ENCODE results near the gene PDLIM3.

Gene PDLIM3

DNA sequence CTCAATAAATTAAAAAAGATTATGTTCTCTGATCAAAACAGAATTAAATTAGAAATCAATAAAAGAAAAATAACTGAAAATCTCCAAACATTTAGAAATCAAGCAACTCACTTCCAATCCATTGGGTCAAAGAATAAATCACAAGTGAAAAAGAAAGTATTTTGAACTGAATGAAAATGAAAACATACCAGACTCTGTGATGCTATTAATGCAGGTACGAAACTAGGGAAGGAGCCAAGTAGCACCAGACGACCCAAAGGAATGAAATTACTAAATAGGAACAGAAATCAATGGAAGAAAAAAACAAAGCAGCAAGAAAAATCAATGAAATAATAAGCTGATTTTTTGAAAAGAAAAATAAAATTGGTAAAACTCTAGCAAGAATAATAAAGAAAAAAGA, 79.2 kb downstream of the PDLIM3 start:
- DNase-seq (no peak), ATAC-seq (ENCODE audit: insufficient read depth, low read depth) (no peak)
- Histone ChIP-seq H3K9ac (ENCODE audit: low read depth, low read length) (no peak overlapping the region), H3K4me2 (ENCODE audit: insufficient read depth, low read length) (no peak overlapping the region), H3K27me3 (ENCODE audit: insufficient read depth, low read length, poor library complexity) (peaks cover 8% of the 10 kb centered on the region), H3K79me2 (ENCODE audit: insufficient read depth, low read length) (no peaks in the 10 kb centered on the region), H2AFZ (ENCODE audit: low read depth, low read length) (no peak overlapping the region), H3K36me3 (ENCODE audit: insufficient read depth, low read length) (no peaks in the 10 kb centered on the region), H3K4me1 (ENCODE audit: insufficient read depth, low read length) (no peaks in the 10 kb centered on the region), H3K9me3 (ENCODE audit: insufficient read depth, low read length, severe bottlenecking) (no peaks in the 10 kb centered on the region), H3K27ac (ENCODE audit: low read length) (no peak overlapping the region), H4K20me1 (ENCODE audit: insufficient read depth, low read length) (no peaks in the 10 kb centered on the region), H3K4me3 (ENCODE audit: low read depth in 1 of 2, low read length in 2 of 2) (no peak overlapping the region)
- TF ChIP-seq EZH2 (IDR thresholded peaks at IDR 0.05; ENCODE audit: borderline replicate concordance, low read depth, low read length, severe bottlenecking) = no peak
- TF ChIP-seq, protein P1, sequence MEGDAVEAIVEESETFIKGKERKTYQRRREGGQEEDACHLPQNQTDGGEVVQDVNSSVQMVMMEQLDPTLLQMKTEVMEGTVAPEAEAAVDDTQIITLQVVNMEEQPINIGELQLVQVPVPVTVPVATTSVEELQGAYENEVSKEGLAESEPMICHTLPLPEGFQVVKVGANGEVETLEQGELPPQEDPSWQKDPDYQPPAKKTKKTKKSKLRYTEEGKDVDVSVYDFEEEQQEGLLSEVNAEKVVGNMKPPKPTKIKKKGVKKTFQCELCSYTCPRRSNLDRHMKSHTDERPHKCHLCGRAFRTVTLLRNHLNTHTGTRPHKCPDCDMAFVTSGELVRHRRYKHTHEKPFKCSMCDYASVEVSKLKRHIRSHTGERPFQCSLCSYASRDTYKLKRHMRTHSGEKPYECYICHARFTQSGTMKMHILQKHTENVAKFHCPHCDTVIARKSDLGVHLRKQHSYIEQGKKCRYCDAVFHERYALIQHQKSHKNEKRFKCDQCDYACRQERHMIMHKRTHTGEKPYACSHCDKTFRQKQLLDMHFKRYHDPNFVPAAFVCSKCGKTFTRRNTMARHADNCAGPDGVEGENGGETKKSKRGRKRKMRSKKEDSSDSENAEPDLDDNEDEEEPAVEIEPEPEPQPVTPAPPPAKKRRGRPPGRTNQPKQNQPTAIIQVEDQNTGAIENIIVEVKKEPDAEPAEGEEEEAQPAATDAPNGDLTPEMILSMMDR (IDR thresholded peaks at IDR 0.05; ENCODE audit: borderline replicate concordance, extremely low read depth, low read length, poor library complexity, severe bottlenecking) = no peak

Data from DND-41 (cell line).